Measurements from ENCODE around the gene HEPACAM2.

The HEPACAM2 gene

DNA sequence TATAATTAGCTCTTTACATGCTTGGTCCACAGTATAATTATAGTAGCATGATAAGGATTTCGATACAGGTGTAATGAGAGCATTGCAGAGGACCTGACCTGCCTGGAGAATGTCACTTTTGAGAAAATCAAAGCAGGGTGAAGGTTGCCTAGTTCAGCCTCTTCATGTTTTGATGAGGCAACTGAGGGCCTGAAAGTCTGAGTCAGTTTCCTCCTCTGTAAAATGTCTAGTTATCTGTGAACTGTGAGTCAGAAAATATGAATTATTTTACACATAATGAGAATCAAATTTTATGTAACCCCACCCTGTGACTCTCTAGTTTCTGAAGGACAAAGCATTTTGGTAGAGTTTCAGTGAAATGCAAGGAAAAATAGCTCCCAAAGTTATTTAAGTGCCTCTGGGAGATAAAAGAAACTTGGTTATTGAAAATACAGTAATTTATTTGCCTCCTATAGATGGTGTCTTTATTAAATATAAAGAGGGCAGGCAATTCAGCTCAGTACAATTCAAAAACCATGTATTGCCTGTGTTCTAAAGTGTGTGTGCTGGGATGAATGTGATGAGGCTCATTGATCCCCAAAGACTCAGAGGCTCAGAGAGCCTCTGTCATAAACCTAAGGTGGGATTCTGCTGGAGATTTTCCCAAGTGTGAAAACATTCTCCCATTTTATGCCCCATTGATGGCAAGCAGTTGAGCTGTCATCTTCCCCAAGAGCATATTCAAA lies 40.8 kb downstream of the HEPACAM2 start:
- no peak overlapping the region for H3K4me3 ChIP-seq (ENCODE audit: low read length)
- DNase-seq (ENCODE audit: low read depth): no peak
- TF ChIP-seq, protein P1, sequence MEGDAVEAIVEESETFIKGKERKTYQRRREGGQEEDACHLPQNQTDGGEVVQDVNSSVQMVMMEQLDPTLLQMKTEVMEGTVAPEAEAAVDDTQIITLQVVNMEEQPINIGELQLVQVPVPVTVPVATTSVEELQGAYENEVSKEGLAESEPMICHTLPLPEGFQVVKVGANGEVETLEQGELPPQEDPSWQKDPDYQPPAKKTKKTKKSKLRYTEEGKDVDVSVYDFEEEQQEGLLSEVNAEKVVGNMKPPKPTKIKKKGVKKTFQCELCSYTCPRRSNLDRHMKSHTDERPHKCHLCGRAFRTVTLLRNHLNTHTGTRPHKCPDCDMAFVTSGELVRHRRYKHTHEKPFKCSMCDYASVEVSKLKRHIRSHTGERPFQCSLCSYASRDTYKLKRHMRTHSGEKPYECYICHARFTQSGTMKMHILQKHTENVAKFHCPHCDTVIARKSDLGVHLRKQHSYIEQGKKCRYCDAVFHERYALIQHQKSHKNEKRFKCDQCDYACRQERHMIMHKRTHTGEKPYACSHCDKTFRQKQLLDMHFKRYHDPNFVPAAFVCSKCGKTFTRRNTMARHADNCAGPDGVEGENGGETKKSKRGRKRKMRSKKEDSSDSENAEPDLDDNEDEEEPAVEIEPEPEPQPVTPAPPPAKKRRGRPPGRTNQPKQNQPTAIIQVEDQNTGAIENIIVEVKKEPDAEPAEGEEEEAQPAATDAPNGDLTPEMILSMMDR (conservative IDR thresholded peaks at IDR 0.05; ENCODE audit: low read depth, low read length): no peak

DNA sequence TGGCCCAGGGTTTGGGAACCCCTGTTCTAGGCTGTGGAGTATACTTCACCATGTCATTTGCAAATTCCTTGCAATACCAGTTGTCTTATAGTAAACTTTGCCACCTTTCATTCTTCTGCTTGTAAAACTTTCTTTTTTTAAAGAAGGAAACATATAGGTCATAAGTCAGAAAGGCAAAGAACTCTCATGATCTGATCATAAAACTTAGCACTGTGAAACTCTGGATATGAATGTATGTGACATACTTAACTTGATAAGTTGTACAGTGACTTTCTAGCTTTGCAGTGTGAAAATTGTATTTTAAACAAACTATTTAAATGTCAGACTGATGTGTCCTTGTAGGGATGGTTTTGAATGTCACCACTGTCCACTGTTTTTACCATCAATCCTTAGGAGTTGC lies 47.1 kb downstream of the HEPACAM2 start:
- TF ChIP-seq, protein P1 (conservative IDR thresholded peaks at IDR 0.05; ENCODE audit: low read depth, low read length): no peak
- no peak for DNase-seq (ENCODE audit: low read depth)
- H3K4me3 ChIP-seq (ENCODE audit: low read length): no peak overlapping the region

DNA sequence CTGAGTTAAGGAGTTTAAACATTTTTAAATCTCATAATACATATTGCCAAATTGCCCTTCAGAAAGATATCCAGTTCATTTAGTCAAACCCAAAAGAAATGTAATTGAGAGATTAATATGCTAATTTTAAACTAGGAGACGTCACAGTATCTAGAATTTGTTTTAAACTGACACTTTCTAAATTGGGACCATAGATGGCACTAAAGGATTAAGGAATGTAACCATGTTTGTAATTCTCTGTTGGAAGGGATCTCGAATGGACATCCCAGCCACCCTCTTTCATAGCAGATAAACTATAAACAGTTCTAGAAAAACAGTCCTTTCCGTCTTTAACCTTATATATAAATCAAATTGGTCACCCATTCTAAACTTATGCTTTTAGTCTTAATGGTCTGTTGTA lies 48.1 kb downstream of the HEPACAM2 start:
- TF ChIP-seq, protein P1 (conservative IDR thresholded peaks at IDR 0.05; ENCODE audit: low read depth, low read length): no peak
- no peak for DNase-seq (ENCODE audit: low read depth)
- H3K4me3 ChIP-seq (ENCODE audit: low read length): no peak overlapping the region

DNA sequence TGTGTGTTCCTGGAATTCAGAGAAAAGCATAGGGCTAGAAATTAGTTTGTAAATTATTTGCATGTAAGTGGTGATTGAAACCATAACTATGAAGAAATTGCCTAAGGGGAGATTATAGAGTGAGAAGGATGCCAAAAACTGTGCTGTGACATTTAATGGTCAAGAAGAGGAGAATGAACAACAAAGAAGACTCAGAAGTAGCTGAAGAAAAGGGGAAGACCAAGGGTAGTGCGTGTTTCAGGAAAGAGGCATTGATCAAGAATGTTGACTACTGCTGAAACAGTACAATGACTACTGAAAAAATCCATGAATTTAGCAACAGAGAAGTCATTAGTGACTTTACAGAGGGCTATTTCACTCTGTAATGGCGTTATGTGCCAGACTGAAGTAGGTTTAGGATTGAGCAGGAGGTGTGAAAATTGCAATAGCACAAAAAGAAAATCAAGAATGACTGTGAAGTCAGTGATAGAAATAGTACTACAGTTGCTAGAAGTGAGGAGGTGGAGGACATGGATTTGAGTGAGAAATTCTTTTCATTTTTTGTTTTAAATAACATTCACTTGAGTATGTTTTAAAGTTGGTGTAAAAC lies 49.2 kb downstream of the HEPACAM2 start:
- TF ChIP-seq, protein P1 (conservative IDR thresholded peaks at IDR 0.05; ENCODE audit: low read depth, low read length): no peak
- DNase-seq (ENCODE audit: low read depth): no peak
- H3K4me3 ChIP-seq (ENCODE audit: low read length): no peak overlapping the region

DNA sequence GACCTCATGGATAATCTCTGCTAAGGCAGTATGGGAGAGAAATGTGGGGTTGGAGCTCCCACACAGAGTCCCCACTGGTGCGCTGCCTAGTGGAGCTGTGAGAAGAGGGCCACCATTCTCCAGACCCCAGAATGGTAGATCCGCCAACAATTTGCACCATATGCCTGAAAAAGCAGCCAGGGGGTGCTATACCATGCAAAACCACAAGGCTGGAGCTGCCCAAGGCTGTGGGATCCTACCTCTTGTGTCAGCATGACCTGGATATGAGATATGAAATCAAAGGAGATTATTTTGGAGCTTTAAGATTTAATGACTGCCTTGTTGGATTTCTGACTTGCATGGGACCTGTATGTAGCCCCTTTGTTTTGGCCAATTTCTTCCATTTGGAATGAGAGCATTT lies 51.0 kb downstream of the HEPACAM2 start:
- TF ChIP-seq, protein P1 (conservative IDR thresholded peaks at IDR 0.05; ENCODE audit: low read depth, low read length): no peak
- H3K4me3 ChIP-seq (ENCODE audit: low read length): no peak overlapping the region
- DNase-seq (ENCODE audit: low read depth): no peak

DNA sequence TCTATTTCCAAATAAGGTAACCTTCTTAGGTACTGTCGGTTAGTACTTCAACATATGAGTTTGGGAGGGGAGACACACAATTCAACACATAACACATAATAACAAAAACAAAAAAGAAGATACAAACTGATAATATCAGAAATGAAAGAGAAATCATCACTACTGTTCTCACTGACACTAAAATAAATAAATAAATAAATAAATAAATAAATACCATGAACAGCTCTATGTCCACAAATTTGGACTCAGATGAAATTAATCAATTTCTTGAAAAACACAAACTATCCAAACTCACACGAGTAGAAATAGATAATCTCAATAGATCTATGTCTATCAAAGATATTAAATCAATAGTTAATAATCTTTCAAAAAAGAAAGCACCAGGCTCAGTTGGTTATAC lies 53.6 kb downstream of the HEPACAM2 start:
- DNase-seq (ENCODE audit: low read depth): no peak
- H3K4me3 ChIP-seq (ENCODE audit: low read length): no peak overlapping the region
- TF ChIP-seq, protein P1 (conservative IDR thresholded peaks at IDR 0.05; ENCODE audit: low read depth, low read length): no peak
